ENCODE measurements around the gene OSBPL10.

DNA sequence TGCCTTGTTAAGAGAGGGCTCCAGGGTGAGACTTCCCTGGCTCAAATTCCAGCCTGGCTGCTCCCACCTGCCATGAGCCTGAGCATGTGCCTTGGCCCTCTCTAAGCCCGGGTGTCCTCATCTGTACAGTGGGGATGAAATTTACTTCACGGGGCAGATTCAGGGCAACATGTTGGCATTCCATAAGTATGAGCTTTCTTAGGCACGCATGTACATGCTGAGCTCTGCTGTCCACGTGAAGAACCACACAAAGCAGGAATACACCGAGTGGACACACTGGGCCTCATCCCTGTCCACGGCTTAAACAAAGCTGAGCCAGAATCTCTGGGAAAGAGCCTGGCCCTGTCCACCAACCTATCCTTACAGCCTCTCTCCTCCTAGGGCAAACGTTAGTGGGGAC is 167.4 kb downstream of the OSBPL10 start:
- TF ChIP-seq, protein P1, sequence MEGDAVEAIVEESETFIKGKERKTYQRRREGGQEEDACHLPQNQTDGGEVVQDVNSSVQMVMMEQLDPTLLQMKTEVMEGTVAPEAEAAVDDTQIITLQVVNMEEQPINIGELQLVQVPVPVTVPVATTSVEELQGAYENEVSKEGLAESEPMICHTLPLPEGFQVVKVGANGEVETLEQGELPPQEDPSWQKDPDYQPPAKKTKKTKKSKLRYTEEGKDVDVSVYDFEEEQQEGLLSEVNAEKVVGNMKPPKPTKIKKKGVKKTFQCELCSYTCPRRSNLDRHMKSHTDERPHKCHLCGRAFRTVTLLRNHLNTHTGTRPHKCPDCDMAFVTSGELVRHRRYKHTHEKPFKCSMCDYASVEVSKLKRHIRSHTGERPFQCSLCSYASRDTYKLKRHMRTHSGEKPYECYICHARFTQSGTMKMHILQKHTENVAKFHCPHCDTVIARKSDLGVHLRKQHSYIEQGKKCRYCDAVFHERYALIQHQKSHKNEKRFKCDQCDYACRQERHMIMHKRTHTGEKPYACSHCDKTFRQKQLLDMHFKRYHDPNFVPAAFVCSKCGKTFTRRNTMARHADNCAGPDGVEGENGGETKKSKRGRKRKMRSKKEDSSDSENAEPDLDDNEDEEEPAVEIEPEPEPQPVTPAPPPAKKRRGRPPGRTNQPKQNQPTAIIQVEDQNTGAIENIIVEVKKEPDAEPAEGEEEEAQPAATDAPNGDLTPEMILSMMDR (conservative IDR thresholded peaks at IDR 0.05; ENCODE audit: low read depth, low read length) = no peak
- no peak for TF ChIP-seq EZH2 (IDR thresholded peaks at IDR 0.05; ENCODE audit: borderline replicate concordance, low read depth, low read length, poor library complexity, severe bottlenecking)
